Activated T-cell treated with anti-CD3 and anti-CD28 coated beads, Interleukin-2, amount 50 U/mL, for 72 hours (primary cell): ENCODE data around the gene PTBP1. TPM values are rescaled to one million over a fixed set of nuclear protein-coding genes. Genes with fewer than 3 reads are reported as not detected.
A peak's percentile ranks its signal among the peaks of the same experiment; 100 is the strongest.

ENCODE experiments used
- ATAC-seq, 2 donors: fragments of 150-1000 bp; cut with Tn5 transposase; replicated peaks in 1 of 2; 2 replicates each; pipeline ENCODE4 v1.10.0; 2021; ENCODE audit warnings: moderate library complexity in 2 of 2, mild to moderate bottlenecking in 1 of 2
- DNase-seq, 2 donors: peaks; one replicate each; pipeline ENCODE4 v3.0.0; 2021 to 2022; ENCODE audit warnings: mixed read lengths in 1 of 2
- H3K27ac Mint-ChIP-seq: one replicate; pipeline ENCODE4 v1.8.0; 2022; ENCODE audit warnings: mild to moderate bottlenecking, moderate library complexity, mixed read lengths
- H3K27me3 Mint-ChIP-seq: one replicate; pipeline ENCODE4 v1.8.0; 2022; ENCODE audit warnings: low read depth, mixed read lengths
- H3K36me3 Mint-ChIP-seq, 2 donors: one replicate each; pipeline ENCODE4 v1.8.0; 2022; ENCODE audit warnings: mixed read lengths in 2 of 2, mild to moderate bottlenecking in 1 of 2; ENCODE audit not compliant: insufficient read depth in 2 of 2
- H3K4me1 Mint-ChIP-seq: one replicate; pipeline ENCODE4 v1.8.0; 2022; ENCODE audit warnings: low read depth, mixed read lengths
- H3K4me3 Mint-ChIP-seq, 2 donors: one replicate each; pipeline ENCODE4 v1.8.0; 2022; ENCODE audit warnings: mild to moderate bottlenecking in 2 of 2, mixed read lengths in 2 of 2, moderate library complexity in 2 of 2
- H3K9me3 Mint-ChIP-seq, 2 donors: one replicate each; pipeline ENCODE4 v1.8.0; 2022; ENCODE audit warnings: mixed read lengths in 2 of 2
- total RNA-seq, 2 donors: library from RNA; stranded (reverse); gene quantifications; one replicate each; pipeline ENCODE4 v1.2.3, GENCODE V29; 2022

The PTBP1 gene
- total RNA-seq: 100 to 1,000 TPM; 515 to 611 TPM

DNA sequence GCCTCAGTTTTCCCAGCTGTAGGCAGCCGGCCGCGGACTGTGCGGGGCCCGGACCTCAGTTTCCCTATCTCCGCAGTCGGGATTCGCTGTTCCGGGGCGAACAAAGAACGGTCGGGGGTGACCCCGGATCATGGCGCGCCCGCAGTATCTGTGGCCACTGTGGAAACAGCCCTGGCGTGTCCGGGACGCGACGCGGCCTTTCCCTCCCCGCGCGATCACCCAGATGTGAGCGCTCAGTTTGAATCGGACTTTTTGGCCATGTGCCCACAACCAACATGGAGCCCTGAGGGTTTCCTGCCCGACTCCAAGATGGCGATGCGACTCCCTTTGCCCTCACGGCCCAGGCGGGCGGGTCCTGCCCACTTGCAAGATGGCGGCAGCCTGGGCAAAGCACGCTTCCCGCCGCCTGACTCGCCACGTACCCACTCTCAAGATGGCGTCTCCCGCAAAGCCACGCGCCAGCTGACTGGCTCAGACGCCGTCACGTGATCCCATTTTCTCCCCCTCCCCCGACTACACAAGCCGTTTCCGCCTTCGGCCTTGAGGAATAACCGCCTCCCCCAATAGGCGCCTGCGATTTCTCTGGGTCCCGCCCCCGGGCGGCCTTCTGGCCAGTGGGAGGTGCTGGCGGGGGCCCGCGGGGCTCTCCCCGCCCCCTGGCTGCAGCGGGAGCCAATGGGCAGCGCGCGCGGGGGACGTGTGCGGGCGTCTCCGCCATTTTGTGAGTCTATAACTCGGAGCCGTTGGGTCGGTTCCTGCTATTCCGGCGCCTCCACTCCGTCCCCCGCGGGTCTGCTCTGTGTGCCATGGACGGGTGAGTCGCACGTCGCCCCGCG is at the start of gene PTBP1:
PTBP1 (plus strand) TSS at position 761 of the 836 bp plus-strand sequence; CDS start at position 807, 46 bp downstream.
- Mint-ChIP-seq H3K36me3 (peaks cover 14 to 22% of the 10 kb centered on the region in 2 donors), H3K4me1 (peaks cover 35% of the 10 kb centered on the region), H3K4me3 (peak within 1 kb of the TSS; percentile 95 to 97), H3K27me3 (no peaks in the 10 kb centered on the region), H3K9me3 (no peaks in the 10 kb centered on the region), H3K27ac (peak within 1 kb of the TSS; percentile 87)
- DNase-seq (peak; percentile 99 to 100), ATAC-seq (peak; percentile 82 to 84)

DNA sequence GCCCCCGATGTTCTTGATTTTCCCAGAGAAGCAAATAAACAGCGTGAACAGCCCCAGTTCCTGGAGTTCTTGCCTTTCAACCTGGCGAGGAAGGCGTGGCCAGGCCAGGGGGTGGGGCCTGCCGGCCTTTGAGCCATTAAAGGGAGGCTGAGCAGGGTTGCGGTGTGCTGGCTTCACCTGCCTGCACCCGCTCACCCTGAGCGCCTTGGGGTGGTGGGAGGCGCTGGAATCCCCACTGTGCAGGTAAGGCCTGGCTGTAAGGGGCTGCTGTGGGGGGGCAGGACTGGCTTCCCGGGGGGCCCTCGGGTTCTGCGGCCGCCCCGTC is 49.0 kb upstream of the PTBP1 start:
- H3K27ac Mint-ChIP-seq: no peak overlapping the region
- peaks cover 0 to 3% of the 10 kb centered on the region in 2 donors for H3K36me3 Mint-ChIP-seq
- H3K4me1 Mint-ChIP-seq: no peaks in the 10 kb centered on the region
- peaks cover 0 to 2% of the 10 kb centered on the region in 2 donors for H3K9me3 Mint-ChIP-seq
- ATAC-seq: no peak
- H3K4me3 Mint-ChIP-seq: no peak overlapping the region
- no peaks in the 10 kb centered on the region for H3K27me3 Mint-ChIP-seq
- no peak for DNase-seq

DNA sequence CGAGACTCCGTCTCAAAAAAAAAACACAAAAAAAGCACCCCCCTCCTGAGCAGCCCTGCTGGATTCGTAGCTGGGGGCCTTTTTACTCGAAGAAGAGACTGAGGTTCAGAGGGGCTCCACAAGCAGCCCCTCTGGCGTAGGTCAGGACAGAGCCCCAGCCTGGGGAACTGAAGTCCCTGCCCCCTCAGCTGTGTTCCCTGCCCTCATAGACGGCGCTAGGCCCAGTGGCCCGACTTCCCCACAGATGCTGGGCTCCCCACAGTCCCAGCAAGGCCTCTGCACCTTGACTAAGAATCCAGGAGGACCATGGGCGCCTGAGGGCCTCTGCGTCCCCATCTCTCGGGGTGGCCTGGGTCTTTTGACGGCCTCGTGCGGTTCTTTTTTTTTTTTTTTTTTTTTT is 47.4 kb upstream of the PTBP1 start:
- no peak overlapping the region for H3K4me3 Mint-ChIP-seq
- DNase-seq (no peak), ATAC-seq (no peak)
- H3K4me1 Mint-ChIP-seq: no peaks in the 10 kb centered on the region
- H3K9me3 Mint-ChIP-seq: no peaks in the 10 kb centered on the region
- H3K27ac Mint-ChIP-seq: no peak overlapping the region
- no peaks in the 10 kb centered on the region for H3K36me3 Mint-ChIP-seq
- H3K27me3 Mint-ChIP-seq: no peaks in the 10 kb centered on the region

DNA sequence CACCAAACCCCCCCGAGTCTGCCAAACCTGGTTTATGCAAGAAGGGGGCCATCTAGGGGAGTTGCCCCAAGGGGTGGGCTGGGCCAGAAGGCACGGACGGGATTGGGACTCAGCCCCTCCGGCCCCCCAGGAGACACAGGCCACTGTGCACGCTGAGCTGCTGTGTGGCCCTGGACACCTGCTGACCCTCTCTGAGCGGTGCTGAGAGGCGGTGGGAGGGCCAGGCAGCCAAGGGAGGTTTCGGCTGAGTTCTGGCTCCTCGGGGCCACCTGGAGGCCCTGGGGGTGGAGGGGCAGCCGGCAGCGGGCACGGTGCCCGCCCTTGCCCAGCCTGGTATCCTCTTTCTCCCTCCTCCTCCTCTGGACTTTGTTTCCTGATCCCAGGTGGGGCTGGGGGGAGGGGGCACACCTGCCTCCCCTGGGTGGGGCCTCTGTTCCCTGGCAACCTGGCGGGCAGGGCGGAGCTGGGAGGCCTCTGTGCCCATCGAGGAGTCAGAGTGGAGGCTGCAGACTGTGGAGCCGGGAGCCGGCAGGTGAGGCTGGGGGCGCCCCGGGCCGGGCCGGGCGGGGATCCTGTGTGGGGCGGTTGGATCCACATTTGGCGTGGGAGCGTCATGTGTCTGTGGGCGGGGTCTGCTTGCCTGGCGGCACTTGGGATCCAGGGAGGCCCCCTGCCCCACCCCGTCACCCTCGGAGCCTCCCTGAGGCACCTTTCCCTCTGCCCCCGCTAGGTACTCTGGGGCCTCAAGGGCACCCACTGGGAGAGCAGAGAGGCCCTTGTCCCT is 46.4 kb upstream of the PTBP1 start, which contains the start of gene MISP:
MISP (plus strand) TSS at position 473 of the 784 bp plus-strand sequence. CDS start 5,835 bp downstream, outside the sequence.
- Mint-ChIP-seq H3K27ac (no peak within 1 kb of the TSS), H3K9me3 (no peaks in the 10 kb centered on the region), H3K27me3 (no peaks in the 10 kb centered on the region), H3K4me1 (no peaks in the 10 kb centered on the region), H3K4me3 (no peak within 1 kb of the TSS), H3K36me3 (no peaks in the 10 kb centered on the region)
- DNase-seq (no peak), ATAC-seq (no peak)

DNA sequence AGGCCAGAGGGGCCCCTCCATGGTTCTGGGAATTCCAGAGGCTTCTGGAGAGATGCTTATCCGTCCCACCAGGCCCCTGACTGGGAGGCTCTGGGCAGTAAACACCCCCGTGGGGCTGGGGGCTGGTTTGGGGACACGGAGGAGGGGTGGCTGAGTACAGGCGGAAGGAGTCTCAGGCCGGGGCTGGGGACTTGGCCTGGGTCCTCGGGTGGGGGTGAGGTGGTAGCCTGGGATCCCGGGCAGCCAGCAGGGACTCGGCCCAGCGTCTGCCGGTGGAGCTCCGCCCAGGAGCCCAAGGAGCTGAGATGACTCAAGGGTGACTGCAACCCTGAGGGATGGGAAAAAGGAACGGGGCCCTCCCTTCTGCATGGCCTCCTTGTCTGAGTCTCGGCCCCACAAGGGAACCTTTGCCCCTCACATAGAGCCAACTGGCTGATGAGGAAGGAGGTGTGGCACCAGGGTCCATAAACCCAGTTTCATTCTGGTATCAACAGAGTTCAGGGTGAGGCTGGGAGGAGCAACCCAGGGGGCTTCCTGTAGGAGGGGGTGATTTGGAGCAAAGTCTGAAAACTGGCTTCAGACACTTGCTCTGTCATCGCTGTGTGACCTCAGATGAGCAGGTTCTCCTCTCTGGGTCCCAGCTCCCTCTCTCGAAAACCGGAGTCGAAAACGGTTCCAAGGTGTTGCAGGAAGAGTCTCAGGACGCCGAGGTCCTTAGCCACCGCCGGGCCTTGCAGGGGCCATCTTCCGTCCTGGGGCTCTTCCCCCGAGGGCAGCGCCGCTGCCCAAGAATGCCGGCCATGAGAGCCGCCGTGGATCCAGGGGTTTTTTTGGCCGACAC is 45.5 kb upstream of the PTBP1 start:
- no peak overlapping the region for H3K4me3 Mint-ChIP-seq
- no peaks in the 10 kb centered on the region for H3K9me3 Mint-ChIP-seq
- no peaks in the 10 kb centered on the region for H3K27me3 Mint-ChIP-seq
- no peak overlapping the region for H3K27ac Mint-ChIP-seq
- ATAC-seq (no peak), DNase-seq (no peak)
- H3K36me3 Mint-ChIP-seq: no peaks in the 10 kb centered on the region
- no peaks in the 10 kb centered on the region for H3K4me1 Mint-ChIP-seq

DNA sequence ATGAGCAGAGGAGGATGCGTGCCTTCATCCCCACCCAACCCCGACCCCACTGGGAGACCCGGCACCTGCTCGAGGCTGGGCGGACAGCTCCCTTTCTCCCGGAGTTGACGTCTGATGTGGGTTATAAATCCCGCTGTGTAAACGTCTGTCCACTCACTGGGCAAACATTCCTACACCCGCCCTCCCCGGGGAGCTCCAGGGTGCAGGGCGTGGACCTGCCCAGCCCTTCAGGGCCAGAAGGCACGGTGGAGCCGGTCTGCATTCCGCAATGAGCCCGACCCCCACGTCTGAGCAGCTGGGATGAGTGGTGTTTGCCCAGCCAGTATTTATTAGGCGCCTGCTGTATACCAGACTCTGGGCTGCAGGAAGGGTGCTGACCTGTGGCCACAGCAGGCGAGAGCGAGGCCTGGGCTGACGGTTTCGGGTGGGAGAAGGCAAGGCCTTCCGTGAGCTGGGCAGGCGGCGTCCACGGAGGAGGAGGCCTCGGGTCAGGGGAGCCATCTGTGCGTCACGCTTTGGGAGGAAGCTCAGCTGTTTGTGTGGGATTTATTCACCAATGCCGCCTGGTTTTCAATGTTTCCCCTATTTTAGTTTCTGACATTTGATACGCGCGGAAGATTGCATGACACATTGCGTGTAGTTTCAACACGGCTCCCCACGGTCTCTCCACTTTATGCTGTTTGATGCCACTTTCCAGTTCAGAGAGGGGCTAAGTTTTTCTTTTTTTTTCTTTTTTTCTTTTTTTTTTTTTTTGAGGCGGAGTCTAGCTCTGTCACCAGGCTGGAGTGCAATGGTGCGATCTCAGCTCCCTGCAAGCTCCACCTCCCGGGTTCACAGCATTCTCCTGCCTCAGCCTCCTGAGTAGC is 44.4 kb upstream of the PTBP1 start:
- Mint-ChIP-seq H3K4me3 (no peak overlapping the region), H3K27me3 (no peaks in the 10 kb centered on the region), H3K27ac (no peak overlapping the region), H3K4me1 (no peaks in the 10 kb centered on the region), H3K36me3 (no peaks in the 10 kb centered on the region), H3K9me3 (no peaks in the 10 kb centered on the region)
- ATAC-seq: no peak
- no peak for DNase-seq

DNA sequence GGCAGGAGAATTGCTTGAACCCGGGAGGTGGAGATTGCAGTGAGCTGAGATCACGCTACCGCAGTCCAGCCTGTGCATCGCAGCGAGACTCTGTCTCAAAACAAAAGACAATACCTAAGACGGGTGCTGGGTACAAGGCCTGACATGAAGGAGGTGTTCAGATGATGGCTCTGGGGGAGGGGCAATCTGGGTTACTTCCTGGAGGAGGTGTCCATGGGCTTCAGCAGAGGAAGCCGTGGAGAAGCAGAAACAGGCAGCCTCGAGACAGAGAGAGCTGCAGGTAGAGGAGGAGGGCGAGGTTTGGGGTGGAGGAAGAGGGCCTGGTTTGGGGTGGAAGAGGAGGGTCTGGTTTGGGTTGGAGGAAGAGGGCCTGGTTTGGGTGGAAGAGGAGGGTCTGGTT is 42.7 kb upstream of the PTBP1 start:
- H3K4me3 Mint-ChIP-seq: no peak overlapping the region
- no peak for DNase-seq

DNA sequence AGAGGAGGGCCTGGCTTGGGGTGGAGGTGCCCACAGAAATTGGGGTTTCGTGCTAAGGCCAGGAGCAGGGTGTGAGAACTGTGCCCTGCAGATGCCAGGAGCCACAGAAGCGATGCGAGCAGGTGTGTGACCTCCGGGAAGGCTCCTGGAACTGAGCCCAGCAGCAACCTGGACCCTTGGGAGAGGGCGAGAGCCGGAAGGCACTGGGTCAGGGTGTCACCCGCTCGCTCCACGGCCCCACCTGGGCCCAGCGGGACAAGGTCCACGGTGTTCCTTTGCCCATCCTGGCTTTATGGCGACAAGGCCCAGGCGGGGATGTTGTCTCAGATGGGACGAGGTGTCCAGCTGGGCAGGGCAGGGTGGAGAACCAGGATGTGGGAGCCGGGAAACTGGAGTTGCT is 42.2 kb upstream of the PTBP1 start:
- Mint-ChIP-seq H3K9me3 (peaks cover 1 to 2% of the 10 kb centered on the region in 2 donors), H3K36me3 (peaks cover 3 to 4% of the 10 kb centered on the region in 2 donors), H3K4me1 (no peaks in the 10 kb centered on the region), H3K27ac (no peak overlapping the region), H3K4me3 (no peak overlapping the region), H3K27me3 (no peaks in the 10 kb centered on the region)
- ATAC-seq (no peak), DNase-seq (no peak)

More for the DNA sequence above, 42.7 kb upstream of the PTBP1 start:
- no peaks in the 10 kb centered on the region for H3K27me3 Mint-ChIP-seq
- H3K36me3 Mint-ChIP-seq: peaks cover under 1 to 2% of the 10 kb centered on the region in 2 donors
- ATAC-seq: no peak
- H3K9me3 Mint-ChIP-seq: peaks cover under 1% of the 10 kb centered on the region in 2 donors
- no peak overlapping the region for H3K27ac Mint-ChIP-seq
- no peaks in the 10 kb centered on the region for H3K4me1 Mint-ChIP-seq

DNA sequence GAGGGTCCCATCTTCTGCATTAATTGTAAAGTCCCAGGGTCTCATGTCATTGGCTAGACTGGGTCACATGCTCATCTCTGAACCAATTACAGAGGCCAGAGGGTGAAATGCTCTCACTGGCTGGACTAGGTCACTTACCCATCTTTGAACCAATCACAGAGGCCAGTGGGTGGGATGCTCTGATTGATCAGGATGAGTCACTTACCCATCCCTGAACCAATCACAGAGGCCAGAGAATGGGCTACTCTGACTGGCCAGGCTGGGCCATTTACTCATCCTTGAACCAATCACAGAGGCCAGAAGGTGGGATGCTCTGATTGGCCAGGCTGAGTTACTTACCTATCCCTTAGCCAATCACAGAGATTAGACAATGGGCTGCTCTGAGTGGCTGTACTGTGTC is 41.0 kb upstream of the PTBP1 start:
- H3K27me3 Mint-ChIP-seq: no peaks in the 10 kb centered on the region
- H3K9me3 Mint-ChIP-seq: peaks cover 1 to 2% of the 10 kb centered on the region in 2 donors
- ATAC-seq (peak; percentile 60 to 70), DNase-seq (no peak)
- no peaks in the 10 kb centered on the region for H3K4me1 Mint-ChIP-seq
- peaks cover 3 to 4% of the 10 kb centered on the region in 2 donors for H3K36me3 Mint-ChIP-seq
- H3K4me3 Mint-ChIP-seq: no peak overlapping the region
- no peak overlapping the region for H3K27ac Mint-ChIP-seq

DNA sequence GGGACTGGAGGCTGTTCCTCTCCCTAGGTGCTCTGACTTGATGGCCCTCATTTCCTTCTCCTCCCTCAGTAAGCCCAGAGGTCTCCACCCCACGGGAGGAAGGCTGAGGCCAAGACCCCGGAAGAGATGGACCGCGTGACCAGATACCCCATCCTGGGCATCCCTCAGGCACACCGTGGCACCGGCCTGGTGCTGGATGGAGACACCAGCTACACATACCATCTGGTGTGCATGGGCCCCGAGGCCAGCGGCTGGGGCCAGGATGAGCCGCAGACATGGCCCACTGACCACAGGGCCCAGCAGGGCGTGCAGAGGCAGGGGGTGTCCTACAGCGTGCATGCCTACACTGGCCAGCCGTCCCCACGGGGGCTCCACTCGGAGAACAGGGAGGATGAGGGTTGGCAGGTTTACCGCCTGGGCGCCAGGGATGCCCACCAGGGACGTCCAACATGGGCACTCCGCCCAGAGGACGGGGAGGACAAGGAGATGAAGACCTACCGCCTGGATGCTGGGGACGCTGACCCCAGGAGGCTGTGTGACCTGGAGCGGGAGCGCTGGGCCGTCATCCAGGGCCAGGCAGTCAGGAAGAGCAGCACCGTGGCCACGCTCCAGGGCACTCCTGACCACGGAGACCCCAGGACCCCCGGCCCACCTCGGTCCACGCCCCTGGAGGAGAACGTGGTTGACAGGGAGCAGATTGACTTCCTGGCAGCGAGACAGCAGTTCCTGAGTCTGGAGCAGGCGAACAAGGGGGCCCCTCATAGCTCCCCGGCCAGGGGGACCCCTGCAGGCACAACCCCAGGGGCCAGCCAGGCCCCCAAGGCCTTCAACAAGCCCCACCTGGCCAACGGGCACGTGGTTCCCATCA is 40.2 kb upstream of the PTBP1 start:
- Mint-ChIP-seq H3K27me3 (no peaks in the 10 kb centered on the region), H3K9me3 (peaks cover 2 to 3% of the 10 kb centered on the region in 2 donors), H3K4me1 (no peaks in the 10 kb centered on the region), H3K36me3 (peaks cover 3 to 4% of the 10 kb centered on the region in 2 donors), H3K4me3 (no peak overlapping the region), H3K27ac (no peak overlapping the region)
- DNase-seq: no peak
- ATAC-seq: no peak

DNA sequence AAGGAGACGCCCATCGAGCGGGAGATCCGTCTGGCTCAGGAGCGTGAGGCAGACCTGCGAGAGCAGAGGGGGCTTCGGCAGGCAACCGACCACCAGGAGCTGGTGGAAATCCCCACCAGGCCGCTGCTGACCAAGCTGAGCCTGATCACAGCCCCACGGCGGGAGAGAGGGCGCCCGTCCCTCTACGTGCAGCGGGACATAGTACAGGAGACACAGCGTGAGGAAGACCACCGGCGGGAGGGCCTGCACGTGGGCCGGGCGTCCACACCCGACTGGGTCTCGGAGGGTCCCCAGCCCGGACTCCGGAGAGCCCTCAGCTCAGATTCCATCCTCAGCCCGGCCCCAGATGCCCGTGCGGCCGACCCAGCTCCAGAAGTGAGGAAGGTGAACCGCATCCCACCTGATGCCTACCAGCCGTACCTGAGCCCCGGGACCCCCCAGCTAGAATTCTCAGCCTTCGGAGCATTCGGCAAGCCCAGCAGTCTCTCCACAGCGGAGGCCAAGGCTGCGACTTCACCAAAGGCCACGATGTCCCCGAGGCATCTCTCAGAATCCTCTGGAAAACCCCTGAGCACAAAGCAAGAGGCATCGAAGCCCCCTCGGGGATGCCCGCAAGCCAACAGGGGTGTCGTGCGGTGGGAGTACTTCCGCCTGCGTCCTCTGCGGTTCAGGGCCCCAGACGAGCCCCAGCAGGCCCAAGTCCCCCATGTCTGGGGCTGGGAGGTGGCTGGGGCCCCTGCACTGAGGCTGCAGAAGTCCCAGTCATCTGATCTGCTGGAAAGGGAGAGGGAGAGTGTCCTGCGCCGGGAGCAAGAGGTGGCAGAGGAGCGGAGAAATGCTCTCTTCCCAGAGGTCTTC is 39.2 kb upstream of the PTBP1 start:
- Mint-ChIP-seq H3K27ac (no peak overlapping the region), H3K27me3 (no peaks in the 10 kb centered on the region), H3K4me1 (no peaks in the 10 kb centered on the region), H3K9me3 (peaks cover 2 to 3% of the 10 kb centered on the region in 2 donors), H3K4me3 (no peak overlapping the region), H3K36me3 (peaks cover 3 to 4% of the 10 kb centered on the region in 2 donors)
- DNase-seq (no peak), ATAC-seq (no peak)
